Activated T-cell treated with anti-CD3 and anti-CD28 coated beads, Interleukin-2, amount 50 U/mL, for 24 hours (primary cell): ENCODE results near the gene CAMK1D.
"Not testable (repeated sequence)": the region's sequence is repeated elsewhere in the genome, so short reads cannot be mapped to it uniquely, and the experiment has no call there.

Experiments
- DNase-seq: peaks from one replicate; pipeline ENCODE4 v3.0.0-alpha.2; 2020
- H3K27ac Mint-ChIP-seq: 2 replicates; pipeline ENCODE4 v1.8.0; 2020; ENCODE audit warnings: mild to moderate bottlenecking, mixed read lengths
- H3K27me3 Mint-ChIP-seq: 2 replicates; pipeline ENCODE4 v1.8.0; 2020; ENCODE audit warnings: mixed read lengths
- H3K36me3 Mint-ChIP-seq: 2 replicates; pipeline ENCODE4 v1.8.0; 2020; ENCODE audit warnings: low read depth, mixed read lengths
- H3K4me1 Mint-ChIP-seq: 2 replicates; pipeline ENCODE4 v1.8.0; 2020; ENCODE audit warnings: low read depth, mixed read lengths
- H3K4me3 Mint-ChIP-seq: 2 replicates; pipeline ENCODE4 v1.8.0; 2020; ENCODE audit warnings: mild to moderate bottlenecking, moderate library complexity, mixed read lengths
- H3K9me3 Mint-ChIP-seq: 2 replicates; pipeline ENCODE4 v1.8.0; 2020; ENCODE audit warnings: mixed read lengths

CAMK1D gene

GRCh38 chr10:12480440-12480839 is 131.1 kb downstream of the CAMK1D start:
- Mint-ChIP-seq H3K4me3 (no peak overlapping the region), H3K27ac (no peak overlapping the region), H3K27me3 (no peaks in the 10 kb centered on the region), H3K36me3 (peaks cover 3% of the 10 kb centered on the region), H3K9me3 (no peaks in the 10 kb centered on the region), H3K4me1 (peaks cover 23% of the 10 kb centered on the region)
- no peak for DNase-seq

GRCh38 chr10:12481924-12482323 is 132.6 kb downstream of the CAMK1D start:
- Mint-ChIP-seq H3K4me1 (peaks cover 28% of the 10 kb centered on the region), H3K27ac (no peak overlapping the region), H3K4me3 (no peak overlapping the region)

GRCh38 chr10:12482587-12482986 is 133.2 kb downstream of the CAMK1D start:
- H3K4me3 Mint-ChIP-seq, result no peak overlapping the region
- no peak overlapping the region for H3K27ac Mint-ChIP-seq
- DNase-seq, result no peak
- peaks cover 25% of the 10 kb centered on the region for H3K4me1 Mint-ChIP-seq
- no peaks in the 10 kb centered on the region for H3K27me3 Mint-ChIP-seq
- no peaks in the 10 kb centered on the region for H3K9me3 Mint-ChIP-seq
- no peaks in the 10 kb centered on the region for H3K36me3 Mint-ChIP-seq

More at GRCh38 chr10:12481924-12482323, 132.6 kb downstream of the CAMK1D start:
- peaks cover 3% of the 10 kb centered on the region for H3K36me3 Mint-ChIP-seq
- no peak for DNase-seq
- H3K9me3 Mint-ChIP-seq, result no peaks in the 10 kb centered on the region
- no peaks in the 10 kb centered on the region for H3K27me3 Mint-ChIP-seq

GRCh38 chr10:12484002-12484918 is 134.9 kb downstream of the CAMK1D start:
- no peak overlapping the region for H3K27ac Mint-ChIP-seq
- H3K9me3 Mint-ChIP-seq, result no peaks in the 10 kb centered on the region
- DNase-seq, result no peak
- no peaks in the 10 kb centered on the region for H3K27me3 Mint-ChIP-seq
- no peak overlapping the region for H3K4me3 Mint-ChIP-seq
- no peaks in the 10 kb centered on the region for H3K36me3 Mint-ChIP-seq
- H3K4me1 Mint-ChIP-seq, result peaks cover 21% of the 10 kb centered on the region

- Mint-ChIP-seq H3K36me3 (no peaks in the 10 kb centered on the region), H3K27ac (peak overlapping the region; percentile 9), H3K4me1 (peaks cover 22% of the 10 kb centered on the region), H3K27me3 (no peaks in the 10 kb centered on the region), H3K4me3 (no peak overlapping the region), H3K9me3 (no peaks in the 10 kb centered on the region)
- DNase-seq, result peak; percentile 53
Observed at GRCh38 chr10:12484941-12485805, 135.8 kb downstream of the CAMK1D start.

- H3K4me3 Mint-ChIP-seq, result no peak overlapping the region
- H3K4me1 Mint-ChIP-seq, result peaks cover 23% of the 10 kb centered on the region
- no peaks in the 10 kb centered on the region for H3K36me3 Mint-ChIP-seq
- H3K9me3 Mint-ChIP-seq, result no peaks in the 10 kb centered on the region
- no peaks in the 10 kb centered on the region for H3K27me3 Mint-ChIP-seq
- no peak overlapping the region for H3K27ac Mint-ChIP-seq
- DNase-seq, result no peak
Observed at GRCh38 chr10:12487366-12487765, 138.0 kb downstream of the CAMK1D start.

- no peak for DNase-seq
- H3K36me3 Mint-ChIP-seq, result no peaks in the 10 kb centered on the region
- no peak overlapping the region for H3K27ac Mint-ChIP-seq
- H3K4me1 Mint-ChIP-seq, result peaks cover 23% of the 10 kb centered on the region
- no peaks in the 10 kb centered on the region for H3K9me3 Mint-ChIP-seq
- no peak overlapping the region for H3K4me3 Mint-ChIP-seq
- no peaks in the 10 kb centered on the region for H3K27me3 Mint-ChIP-seq
Observed at GRCh38 chr10:12488626-12489025, 139.3 kb downstream of the CAMK1D start.

- Mint-ChIP-seq H3K4me1 (peaks cover 18% of the 10 kb centered on the region), H3K36me3 (no peaks in the 10 kb centered on the region), H3K4me3 (no peak overlapping the region), H3K27me3 (no peaks in the 10 kb centered on the region), H3K27ac (no peak overlapping the region), H3K9me3 (no peaks in the 10 kb centered on the region)
- no peak for DNase-seq
Observed at GRCh38 chr10:12489357-12489756, 140.0 kb downstream of the CAMK1D start.

- Mint-ChIP-seq H3K4me3 (no peak overlapping the region), H3K36me3 (no peaks in the 10 kb centered on the region), H3K9me3 (no peaks in the 10 kb centered on the region), H3K27ac (no peak overlapping the region), H3K27me3 (no peaks in the 10 kb centered on the region), H3K4me1 (peaks cover 15% of the 10 kb centered on the region)
- no peak for DNase-seq
Observed at GRCh38 chr10:12489806-12490205, 140.5 kb downstream of the CAMK1D start.

GRCh38 chr10:12490963-12491362 is 141.6 kb downstream of the CAMK1D start:
- Mint-ChIP-seq H3K4me3 (no peak overlapping the region), H3K4me1 (peaks cover 5% of the 10 kb centered on the region), H3K36me3 (no peaks in the 10 kb centered on the region), H3K9me3 (no peaks in the 10 kb centered on the region), H3K27ac (no peak overlapping the region), H3K27me3 (no peaks in the 10 kb centered on the region)
- DNase-seq, result no peak

GRCh38 chr10:12491491-12491890 is 142.1 kb downstream of the CAMK1D start:
- H3K4me1 Mint-ChIP-seq, result peaks cover 3% of the 10 kb centered on the region
- no peak overlapping the region for H3K4me3 Mint-ChIP-seq
- DNase-seq, result no peak
- no peaks in the 10 kb centered on the region for H3K9me3 Mint-ChIP-seq
- no peaks in the 10 kb centered on the region for H3K27me3 Mint-ChIP-seq
- H3K27ac Mint-ChIP-seq, result no peak overlapping the region
- no peaks in the 10 kb centered on the region for H3K36me3 Mint-ChIP-seq

GRCh38 chr10:12492016-12492415 is 142.7 kb downstream of the CAMK1D start:
- Mint-ChIP-seq H3K9me3 (no peaks in the 10 kb centered on the region), H3K27ac (no peak overlapping the region), H3K27me3 (no peaks in the 10 kb centered on the region), H3K4me3 (no peak overlapping the region), H3K36me3 (no peaks in the 10 kb centered on the region), H3K4me1 (peaks cover 3% of the 10 kb centered on the region)
- DNase-seq, result no peak

GRCh38 chr10:12497046-12497445 is 147.7 kb downstream of the CAMK1D start:
- not testable (repeated sequence) for DNase-seq, H3K27ac Mint-ChIP-seq, H3K27me3 Mint-ChIP-seq, H3K4me3 Mint-ChIP-seq, H3K9me3 Mint-ChIP-seq, H3K36me3 Mint-ChIP-seq
- peaks cover 43% of the 10 kb centered on the region for H3K4me1 Mint-ChIP-seq

GRCh38 chr10:12499076-12499986 is 150.0 kb downstream of the CAMK1D start:
- Mint-ChIP-seq H3K4me1 (peaks cover 51% of the 10 kb centered on the region), H3K27me3 (no peaks in the 10 kb centered on the region), H3K27ac (no peak overlapping the region), H3K36me3 (no peaks in the 10 kb centered on the region), H3K9me3 (no peaks in the 10 kb centered on the region), H3K4me3 (no peak overlapping the region)
- DNase-seq, result no peak
